ENCODE measurements around the gene CALD1.

DNA sequence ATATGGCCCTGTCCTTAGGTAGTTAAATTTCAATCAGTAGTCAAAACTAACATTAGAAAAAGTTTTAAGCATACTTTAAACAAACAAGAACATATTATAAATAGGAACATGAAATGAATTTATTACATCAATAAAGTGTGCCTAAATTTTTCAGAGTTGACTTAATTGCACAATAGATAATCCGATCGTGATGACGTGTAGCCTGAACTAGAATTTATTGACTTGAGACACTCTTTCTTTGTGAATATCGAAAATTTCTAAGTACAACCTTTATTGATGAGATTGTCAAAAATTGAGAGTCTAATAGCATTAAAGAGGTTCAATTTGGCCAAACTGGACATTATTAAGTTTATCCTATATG is 56.0 kb downstream of the CALD1 start:
- no peak for TF ChIP-seq CTCF (IDR thresholded peaks at IDR 0.05 in 8 of 11, conservative IDR thresholded peaks at IDR 0.05 in 3 of 11)
- no peak for TF ChIP-seq POLR2AphosphoS5 (IDR thresholded peaks at IDR 0.05)

Data from spleen (tissue), 7 donors.